ENCODE measurements around the gene SPTBN1. TPM values are rescaled to one million over a fixed set of nuclear protein-coding genes. Genes with fewer than 3 reads are reported as not detected.

SPTBN1 gene
- total and polyA plus RNA-seq, 9 of the 15 experiments (the other 6 are each of a cell fraction or from before 2014, with no cell fraction given), result 8.9 to 66.8 (median 31.4) TPM

DNA sequence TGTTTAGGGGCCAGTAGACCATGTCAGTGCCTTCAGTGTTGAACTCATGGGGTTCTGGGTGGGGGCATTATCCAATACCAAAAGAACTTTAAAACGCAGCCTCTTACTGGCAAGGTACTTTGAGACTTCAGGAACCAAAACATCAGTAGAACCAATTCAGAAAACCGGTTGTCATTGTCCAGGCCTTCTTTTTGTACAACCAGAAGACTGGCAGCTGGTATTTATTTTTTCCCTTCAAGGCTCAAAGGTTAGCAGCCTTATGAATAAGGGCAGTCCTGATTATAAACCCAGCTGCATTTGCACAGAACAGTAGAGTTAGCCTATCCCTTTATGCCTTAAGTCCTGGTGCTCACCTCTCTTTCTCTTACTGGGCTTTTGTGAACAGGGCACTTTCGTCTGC is 153.5 kb downstream of the SPTBN1 start:
- FAIRE-seq (no peak), DNase-seq (ENCODE audit: extremely low read depth in 1 of 4, low spot score in 3 of 4) (no peak), ATAC-seq (no peak)
- in situ Hi-C loops (cut with MboI), result no loop called here
- ChIA-PET CTCF (ENCODE audit: low intra/inter-chr PET ratio) (no interaction called here), POLR2A (interaction anchor here (1.3 kb wide), 1 partner anchor 8 kb away, joined by 4 read pairs; no protein-coding TSS in a partner anchor)
- Histone ChIP-seq H3K27ac (ENCODE audit: extremely low read depth, low read depth, low read length) (no peak overlapping the region), H3K79me2 (ENCODE audit: control insufficient read depth, insufficient read depth, low read length) (peaks cover 35% of the 10 kb centered on the region), H3K27me3 (ENCODE audit: control insufficient read depth in 2 of 2, insufficient read depth in 2 of 2, low read length in 2 of 2) (no peaks in the 10 kb centered on the region), H3K9me3 (replicated peaks; ENCODE audit: control insufficient read depth, insufficient read depth, low read depth, low read length) (no peaks in the 10 kb centered on the region), H3K4me3 (no peak overlapping the region), H3K9ac (ENCODE audit: insufficient read depth in 1 of 2, low read depth in 2 of 2, low read length in 2 of 2) (no peak overlapping the region), H3K9me1 (ENCODE audit: control insufficient read depth, insufficient read depth, low read length) (no peaks in the 10 kb centered on the region), H3K4me2 (ENCODE audit: insufficient read depth, low read length) (no peak overlapping the region), H3K36me3 (ENCODE audit: control insufficient read depth, insufficient read depth, low read length) (peaks cover 7% of the 10 kb centered on the region; the same call in 1 of the 3 replicates), H2AFZ (ENCODE audit: low read depth, low read length) (no peak overlapping the region), H4K20me1 (replicated peaks; ENCODE audit: control insufficient read depth, insufficient read depth, low read length) (no peaks in the 10 kb centered on the region), H3K4me1 (replicated peaks in 1 of 2; ENCODE audit: control insufficient read depth in 2 of 2, insufficient read depth in 2 of 2, low read length in 2 of 2) (peaks cover 0 to 11% of the 10 kb centered on the region in 2 experiments; a peak in 2 of 5 replicates)
- TF ChIP-seq ZKSCAN3 (CRISPR knock-in tag; IDR thresholded peaks at IDR 0.05), result no peak
- no peak for TF ChIP-seq ZKSCAN8 (CRISPR knock-in tag; IDR thresholded peaks at IDR 0.05)
- no peak for TF ChIP-seq ERF (CRISPR knock-in tag; IDR thresholded peaks at IDR 0.05)
- TF ChIP-seq, protein P1, sequence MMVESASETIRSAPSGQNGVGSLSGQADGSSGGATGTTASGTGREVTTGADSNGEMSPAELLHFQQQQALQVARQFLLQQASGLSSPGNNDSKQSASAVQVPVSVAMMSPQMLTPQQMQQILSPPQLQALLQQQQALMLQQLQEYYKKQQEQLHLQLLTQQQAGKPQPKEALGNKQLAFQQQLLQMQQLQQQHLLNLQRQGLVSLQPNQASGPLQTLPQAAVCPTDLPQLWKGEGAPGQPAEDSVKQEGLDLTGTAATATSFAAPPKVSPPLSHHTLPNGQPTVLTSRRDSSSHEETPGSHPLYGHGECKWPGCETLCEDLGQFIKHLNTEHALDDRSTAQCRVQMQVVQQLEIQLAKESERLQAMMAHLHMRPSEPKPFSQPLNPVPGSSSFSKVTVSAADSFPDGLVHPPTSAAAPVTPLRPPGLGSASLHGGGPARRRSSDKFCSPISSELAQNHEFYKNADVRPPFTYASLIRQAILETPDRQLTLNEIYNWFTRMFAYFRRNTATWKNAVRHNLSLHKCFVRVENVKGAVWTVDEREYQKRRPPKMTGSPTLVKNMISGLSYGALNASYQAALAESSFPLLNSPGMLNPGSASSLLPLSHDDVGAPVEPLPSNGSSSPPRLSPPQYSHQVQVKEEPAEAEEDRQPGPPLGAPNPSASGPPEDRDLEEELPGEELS (CRISPR knock-in tag; IDR thresholded peaks at IDR 0.05; ENCODE audit: borderline replicate concordance), result no peak
- no peak for TF ChIP-seq E4F1 (CRISPR knock-in tag; IDR thresholded peaks at IDR 0.05; ENCODE audit: borderline replicate concordance)
- TF ChIP-seq ZBTB12 (CRISPR knock-in tag; IDR thresholded peaks at IDR 0.05), result no peak
- TF ChIP-seq, protein P2, sequence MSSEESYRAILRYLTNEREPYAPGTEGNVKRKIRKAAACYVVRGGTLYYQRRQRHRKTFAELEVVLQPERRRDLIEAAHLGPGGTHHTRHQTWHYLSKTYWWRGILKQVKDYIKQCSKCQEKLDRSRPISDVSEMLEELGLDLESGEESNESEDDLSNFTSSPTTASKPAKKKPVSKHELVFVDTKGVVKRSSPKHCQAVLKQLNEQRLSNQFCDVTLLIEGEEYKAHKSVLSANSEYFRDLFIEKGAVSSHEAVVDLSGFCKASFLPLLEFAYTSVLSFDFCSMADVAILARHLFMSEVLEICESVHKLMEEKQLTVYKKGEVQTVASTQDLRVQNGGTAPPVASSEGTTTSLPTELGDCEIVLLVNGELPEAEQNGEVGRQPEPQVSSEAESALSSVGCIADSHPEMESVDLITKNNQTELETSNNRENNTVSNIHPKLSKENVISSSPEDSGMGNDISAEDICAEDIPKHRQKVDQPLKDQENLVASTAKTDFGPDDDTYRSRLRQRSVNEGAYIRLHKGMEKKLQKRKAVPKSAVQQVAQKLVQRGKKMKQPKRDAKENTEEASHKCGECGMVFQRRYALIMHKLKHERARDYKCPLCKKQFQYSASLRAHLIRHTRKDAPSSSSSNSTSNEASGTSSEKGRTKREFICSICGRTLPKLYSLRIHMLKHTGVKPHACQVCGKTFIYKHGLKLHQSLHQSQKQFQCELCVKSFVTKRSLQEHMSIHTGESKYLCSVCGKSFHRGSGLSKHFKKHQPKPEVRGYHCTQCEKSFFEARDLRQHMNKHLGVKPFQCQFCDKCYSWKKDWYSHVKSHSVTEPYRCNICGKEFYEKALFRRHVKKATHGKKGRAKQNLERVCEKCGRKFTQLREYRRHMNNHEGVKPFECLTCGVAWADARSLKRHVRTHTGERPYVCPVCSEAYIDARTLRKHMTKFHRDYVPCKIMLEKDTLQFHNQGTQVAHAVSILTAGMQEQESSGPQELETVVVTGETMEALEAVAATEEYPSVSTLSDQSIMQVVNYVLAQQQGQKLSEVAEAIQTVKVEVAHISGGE (CRISPR knock-in tag; IDR thresholded peaks at IDR 0.05), result no peak
- TF ChIP-seq ZC3H4 (CRISPR knock-in tag; IDR thresholded peaks at IDR 0.05; ENCODE audit: borderline replicate concordance), result no peak
- no peak for TF ChIP-seq PHB (CRISPR knock-in tag; IDR thresholded peaks at IDR 0.05)
- no peak for TF ChIP-seq ZNF253 (CRISPR knock-in tag; conservative IDR thresholded peaks at IDR 0.05)
- intact Hi-C loops (cut with micrococcal nuclease), result no loop called here
- BruUV-seq (replicated peaks), result no TSS peak
- 30% methylated on average over 3 of the region's 3 CpGs for WGBS (ENCODE audit: insufficient coverage, low coverage, missing lambda C conversion rate)

Data from K562 (cell line).